ENCODE data around the gene PPIB.

- TF ChIP-seq, protein P1, sequence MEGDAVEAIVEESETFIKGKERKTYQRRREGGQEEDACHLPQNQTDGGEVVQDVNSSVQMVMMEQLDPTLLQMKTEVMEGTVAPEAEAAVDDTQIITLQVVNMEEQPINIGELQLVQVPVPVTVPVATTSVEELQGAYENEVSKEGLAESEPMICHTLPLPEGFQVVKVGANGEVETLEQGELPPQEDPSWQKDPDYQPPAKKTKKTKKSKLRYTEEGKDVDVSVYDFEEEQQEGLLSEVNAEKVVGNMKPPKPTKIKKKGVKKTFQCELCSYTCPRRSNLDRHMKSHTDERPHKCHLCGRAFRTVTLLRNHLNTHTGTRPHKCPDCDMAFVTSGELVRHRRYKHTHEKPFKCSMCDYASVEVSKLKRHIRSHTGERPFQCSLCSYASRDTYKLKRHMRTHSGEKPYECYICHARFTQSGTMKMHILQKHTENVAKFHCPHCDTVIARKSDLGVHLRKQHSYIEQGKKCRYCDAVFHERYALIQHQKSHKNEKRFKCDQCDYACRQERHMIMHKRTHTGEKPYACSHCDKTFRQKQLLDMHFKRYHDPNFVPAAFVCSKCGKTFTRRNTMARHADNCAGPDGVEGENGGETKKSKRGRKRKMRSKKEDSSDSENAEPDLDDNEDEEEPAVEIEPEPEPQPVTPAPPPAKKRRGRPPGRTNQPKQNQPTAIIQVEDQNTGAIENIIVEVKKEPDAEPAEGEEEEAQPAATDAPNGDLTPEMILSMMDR (IDR thresholded peaks at IDR 0.05) = no peak
- TF ChIP-seq POLR2AphosphoS5 (IDR thresholded peaks at IDR 0.05) (no peak), EP300 (IDR thresholded peaks at IDR 0.05) (no peak)
Measured at GRCh38 chr15:64137226-64137833, 25.5 kb downstream of the PPIB start.
